Prostate gland (tissue), 2 donors: ENCODE measurements around the gene CPSF4L. TPM values are rescaled to one million over a fixed set of nuclear protein-coding genes. Genes with fewer than 3 reads are reported as not detected.

ENCODE experiments used
- DNase-seq: peaks from one replicate; pipeline ENCODE4 v3.0.0-alpha.2; 2019; ENCODE audit warnings: low spot score
- H3K27ac ChIP-seq, 2 donors: fragments of 200-600 bp; sonication (generic); 2 replicates each; pipeline ENCODE4 v1.5.1; 2017 to 2019
- H3K27me3 ChIP-seq: fragments of 200-600 bp; sonication (generic); replicated peaks from 2 replicates; pipeline ENCODE4 v1.5.1; 2019; ENCODE audit not compliant: insufficient read depth
- H3K36me3 ChIP-seq, 2 donors: fragments of 200-600 bp; sonication (generic); 1 replicate in 1 of 2; 2 replicates in 1 of 2; pipeline versions ENCODE4 v1.5.1 to v1.8.1; 2017 to 2019
- H3K4me1 ChIP-seq: fragments of 200-600 bp; sonication (generic); replicated peaks from 2 replicates; pipeline ENCODE4 v1.5.1; 2019
- H3K4me3 ChIP-seq, 2 donors: fragments of 200-600 bp; sonication (generic); 2 replicates each; pipeline ENCODE4 v1.5.1; 2017 to 2019
- H3K9me3 ChIP-seq: fragments of 200-600 bp; sonication (generic); 2 replicates; pipeline ENCODE4 v1.5.1; 2017
- POLR2A ChIP-seq: fragments of 450-650 bp; IDR thresholded peaks from one replicate; pipeline ENCODE4 v1.6.1; 2016; ENCODE audit warnings: antibody characterized with exemption, mild to moderate bottlenecking
- POLR2AphosphoS5 ChIP-seq: sonication (generic); formaldehyde crosslinking; IDR thresholded peaks from one replicate; pipeline ENCODE4 v1.6.1; 2017; ENCODE audit warnings: antibody characterized with exemption
- WGBS: methylation state at CpG from one replicate; pipeline ENCODE4 v1.1.5; 2018; 5-methylcytosine and 5-hydroxymethylcytosine counted together
- intact Hi-C: fragments of 100-400 bp; cut with DNase I; formaldehyde crosslinking; loops from one replicate; pipeline ENCODE4 v1.14.2; 2022
- total RNA-seq, 2 donors: library from RNA; depleted of rRNA; stranded (reverse); fragments of >200 nt; gene quantifications; one replicate each; pipeline ENCODE4 v1.1.0, GENCODE V29; 2016
- TF ChIP-seq, protein P1 (sequence below), 4 experiments: fragments of 200-600 bp in 2 of 4; fragments of 450-650 bp in 2 of 4; sonication (generic) in 2 of 4; IDR thresholded peaks; 1 replicate in 3 of 4; 2 replicates in 1 of 4; pipeline ENCODE4 v1.5.1; 2016 to 2019; ENCODE audit warnings: antibody characterized with exemption in 4 of 4, mild to moderate bottlenecking in 2 of 4, moderate library complexity in 2 of 4

CPSF4L gene
- total RNA-seq, 2 donors from 2014 or later = not detected

DNA sequence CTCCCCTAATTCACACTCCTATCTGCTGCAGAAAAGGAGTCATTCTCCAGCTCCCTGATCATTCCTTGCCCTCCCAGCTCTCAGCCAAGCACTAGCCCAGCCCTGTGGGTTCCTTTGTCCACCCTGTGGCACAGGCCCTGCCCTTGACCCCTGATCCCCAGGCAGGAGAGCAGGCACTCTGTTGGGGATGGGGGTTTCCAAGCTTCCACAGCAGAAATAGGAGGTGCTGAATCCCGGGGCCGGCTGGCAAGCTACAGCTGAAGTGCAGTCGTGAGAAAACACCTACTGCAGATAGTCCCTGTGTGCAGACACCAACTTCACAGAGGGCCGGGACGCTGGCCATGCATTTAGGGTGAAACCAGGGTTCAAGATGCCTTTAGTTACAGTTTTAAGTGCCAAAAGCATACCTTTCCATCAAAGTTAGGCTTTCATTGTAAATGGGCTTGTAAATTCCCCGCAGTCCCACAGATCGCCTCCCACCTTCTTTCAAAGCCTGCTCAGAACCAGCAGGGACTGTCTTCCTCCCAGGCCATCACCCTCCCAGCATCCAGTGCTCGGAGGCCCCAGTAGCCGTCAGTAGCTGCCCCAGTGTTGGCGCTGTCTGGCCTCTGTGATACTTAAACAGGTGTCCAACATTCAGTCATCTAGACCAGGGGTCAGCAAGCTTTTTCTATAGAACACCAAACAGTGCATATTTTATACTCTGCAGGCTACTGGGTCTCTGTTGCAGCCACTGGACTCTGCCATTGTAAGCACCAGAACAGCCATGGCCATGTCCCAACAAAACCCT is 10.6 kb downstream of the CPSF4L start:
- intact Hi-C loops = loop anchor here (10.0 kb wide), 1 partner anchor 64 kb away; the partner anchor contains the start of gene CDC42EP4
- Histone ChIP-seq H3K27me3 (no peaks in the 10 kb centered on the region), H3K9me3 (no peaks in the 10 kb centered on the region), H3K4me1 (no peaks in the 10 kb centered on the region), H3K27ac (no peak overlapping the region), H3K36me3 (no peaks in the 10 kb centered on the region), H3K4me3 (no peak overlapping the region)
- WGBS = 49% methylated on average over 10 of the region's 10 CpGs
- TF ChIP-seq POLR2AphosphoS5 (no peak), POLR2A (no peak)
- TF ChIP-seq, protein P1, sequence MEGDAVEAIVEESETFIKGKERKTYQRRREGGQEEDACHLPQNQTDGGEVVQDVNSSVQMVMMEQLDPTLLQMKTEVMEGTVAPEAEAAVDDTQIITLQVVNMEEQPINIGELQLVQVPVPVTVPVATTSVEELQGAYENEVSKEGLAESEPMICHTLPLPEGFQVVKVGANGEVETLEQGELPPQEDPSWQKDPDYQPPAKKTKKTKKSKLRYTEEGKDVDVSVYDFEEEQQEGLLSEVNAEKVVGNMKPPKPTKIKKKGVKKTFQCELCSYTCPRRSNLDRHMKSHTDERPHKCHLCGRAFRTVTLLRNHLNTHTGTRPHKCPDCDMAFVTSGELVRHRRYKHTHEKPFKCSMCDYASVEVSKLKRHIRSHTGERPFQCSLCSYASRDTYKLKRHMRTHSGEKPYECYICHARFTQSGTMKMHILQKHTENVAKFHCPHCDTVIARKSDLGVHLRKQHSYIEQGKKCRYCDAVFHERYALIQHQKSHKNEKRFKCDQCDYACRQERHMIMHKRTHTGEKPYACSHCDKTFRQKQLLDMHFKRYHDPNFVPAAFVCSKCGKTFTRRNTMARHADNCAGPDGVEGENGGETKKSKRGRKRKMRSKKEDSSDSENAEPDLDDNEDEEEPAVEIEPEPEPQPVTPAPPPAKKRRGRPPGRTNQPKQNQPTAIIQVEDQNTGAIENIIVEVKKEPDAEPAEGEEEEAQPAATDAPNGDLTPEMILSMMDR (IDR thresholded peaks at IDR 0.05) = no peak
- no peak for DNase-seq

DNA sequence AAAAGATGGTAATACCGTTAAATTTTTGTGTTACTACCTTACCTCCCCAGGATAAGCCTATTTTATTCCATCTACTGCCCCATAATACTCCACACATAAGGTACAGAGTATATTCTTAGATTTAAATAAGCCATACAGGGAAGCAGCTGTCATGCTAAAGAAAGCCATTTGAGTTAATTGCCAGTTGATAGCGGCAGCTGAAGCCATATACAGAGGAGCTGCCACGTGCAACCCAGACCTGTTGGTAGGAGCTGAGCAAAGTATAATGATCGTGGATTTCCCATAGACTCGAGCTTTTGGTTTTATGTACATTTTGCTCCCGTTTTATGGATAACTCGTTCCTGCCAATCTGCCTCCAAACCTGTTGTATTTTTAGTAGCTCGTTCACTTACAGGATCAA is 12.0 kb downstream of the CPSF4L start:
- WGBS = 61% methylated on average over 8 of the region's 8 CpGs
- intact Hi-C loops = loop anchor here (5.0 to 10.0 kb wide), 3 partner anchors 57 to 522 kb away; partner anchors contain the start of genes CDC42EP4 and COG1

DNA sequence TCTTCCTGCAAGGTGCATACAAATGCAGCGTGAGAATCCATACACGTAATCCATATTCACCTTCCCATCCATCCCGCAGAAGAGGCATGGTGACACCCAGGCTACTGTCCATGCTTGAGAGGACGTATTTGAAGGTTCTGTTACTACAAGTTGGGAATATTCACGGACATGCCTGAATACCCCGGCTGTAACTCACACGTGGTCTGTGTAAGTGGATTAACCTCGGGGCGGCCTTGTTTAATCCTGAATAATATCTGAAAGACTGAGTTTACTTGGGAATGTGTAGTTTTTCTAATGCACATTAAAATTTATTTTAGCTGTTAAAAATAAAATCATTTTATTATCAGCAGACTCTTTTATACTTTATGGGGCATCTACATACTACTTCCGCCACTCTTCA is 13.1 kb downstream of the CPSF4L start:
- H3K4me3 ChIP-seq = no peak overlapping the region
- TF ChIP-seq POLR2A (no peak), POLR2AphosphoS5 (no peak)
- TF ChIP-seq, protein P1 (IDR thresholded peaks at IDR 0.05) = no peak
- no peaks in the 10 kb centered on the region for H3K36me3 ChIP-seq
- intact Hi-C loops = loop anchor here (5.0 kb wide), 2 partner anchors 56 to 521 kb away; partner anchors contain the start of gene COG1
- no peaks in the 10 kb centered on the region for H3K9me3 ChIP-seq
- no peaks in the 10 kb centered on the region for H3K27me3 ChIP-seq
- H3K27ac ChIP-seq = no peak overlapping the region
- DNase-seq = no peak
- no peaks in the 10 kb centered on the region for H3K4me1 ChIP-seq
- WGBS = 83% methylated on average over 10 of the region's 10 CpGs

More for the DNA sequence above, 12.0 kb downstream of the CPSF4L start:
- H3K4me3 ChIP-seq = no peak overlapping the region
- H3K4me1 ChIP-seq = no peaks in the 10 kb centered on the region
- H3K9me3 ChIP-seq = no peaks in the 10 kb centered on the region
- H3K27me3 ChIP-seq = no peaks in the 10 kb centered on the region
- TF ChIP-seq, protein P1 (IDR thresholded peaks at IDR 0.05) = no peak
- no peak for TF ChIP-seq POLR2A
- no peak for TF ChIP-seq POLR2AphosphoS5
- no peak for DNase-seq
- H3K36me3 ChIP-seq = no peaks in the 10 kb centered on the region
- H3K27ac ChIP-seq = no peak overlapping the region

DNA sequence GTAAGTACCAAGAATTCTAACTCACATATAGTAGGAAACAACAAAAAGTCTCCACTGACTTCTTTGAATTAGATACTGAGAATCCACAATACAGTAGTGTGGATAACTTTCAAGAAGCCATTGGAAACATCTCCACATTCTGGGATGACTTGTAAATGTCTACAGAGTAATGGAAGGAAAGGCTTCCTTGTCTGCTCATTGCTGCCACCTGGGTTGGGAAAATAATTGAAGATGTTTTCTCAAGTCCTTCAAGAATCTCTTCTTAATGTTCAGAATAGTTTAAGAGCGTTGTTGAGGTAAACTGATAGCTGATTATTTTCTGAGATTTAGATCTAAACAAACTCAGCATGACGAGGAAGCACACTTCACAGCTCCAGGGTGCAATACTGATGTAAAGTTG is 14.0 kb downstream of the CPSF4L start:
- no peaks in the 10 kb centered on the region for H3K36me3 ChIP-seq
- TF ChIP-seq POLR2AphosphoS5 = no peak
- TF ChIP-seq, protein P1 (IDR thresholded peaks at IDR 0.05) = peak in 2 of 4 experiments; percentile 30 to 45
- intact Hi-C loops = loop anchor here (5.0 kb wide), 2 partner anchors 55 to 520 kb away; partner anchors contain the start of gene COG1

DNA sequence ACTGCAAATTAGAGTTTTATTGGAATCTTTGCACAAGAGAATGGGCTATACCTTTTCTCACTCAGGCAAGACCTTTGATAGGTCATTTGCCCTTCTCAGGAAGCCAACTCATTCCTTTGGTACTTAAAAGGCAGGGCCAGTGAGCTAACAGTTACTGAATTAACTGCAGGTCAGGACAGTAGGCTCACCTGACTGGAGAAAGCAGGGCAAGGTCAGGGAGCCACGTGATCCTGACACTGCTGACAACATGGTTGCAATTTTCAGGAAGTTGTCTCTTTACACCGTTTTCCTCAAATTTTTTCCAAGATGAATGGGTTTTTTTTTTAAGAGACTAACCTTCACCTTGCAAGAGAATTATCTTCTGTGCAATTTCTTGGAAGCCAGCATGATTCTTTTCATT is 21.1 kb downstream of the CPSF4L start:
- WGBS = 47% methylated on average over 2 of the region's 2 CpGs
- TF ChIP-seq, protein P1 (IDR thresholded peaks at IDR 0.05) = no peak
- TF ChIP-seq POLR2AphosphoS5 (no peak), POLR2A (no peak)
- H3K27ac ChIP-seq = no peak overlapping the region
- no peak for DNase-seq
- no peaks in the 10 kb centered on the region for H3K27me3 ChIP-seq
- H3K9me3 ChIP-seq = no peaks in the 10 kb centered on the region
- H3K4me3 ChIP-seq = no peak overlapping the region
- H3K36me3 ChIP-seq = no peaks in the 10 kb centered on the region
- no peaks in the 10 kb centered on the region for H3K4me1 ChIP-seq
- intact Hi-C loops = no loop called here

More for the DNA sequence above, 14.0 kb downstream of the CPSF4L start:
- no peak overlapping the region for H3K27ac ChIP-seq
- no peaks in the 10 kb centered on the region for H3K9me3 ChIP-seq
- no peaks in the 10 kb centered on the region for H3K4me1 ChIP-seq
- 63% methylated on average over 2 of the region's 2 CpGs for WGBS
- H3K27me3 ChIP-seq = no peaks in the 10 kb centered on the region
- no peak for DNase-seq
- H3K4me3 ChIP-seq = no peak overlapping the region
